A549 (cell line): ENCODE measurements around the gene KLHL29.

Experiments
- BHLHE40 ChIP-seq: IDR thresholded peaks from 2 replicates; pipeline ENCODE4 v1.6.1; 2012; ENCODE audit warnings: low read depth, low read length, inconsistent platforms
- CEBPB ChIP-seq, 2 experiments: fragments of >200 bp in 1 of 2; sonication (Bioruptor Twin) in 1 of 2; formaldehyde crosslinking in 1 of 2; IDR thresholded peaks; 2 replicates each; pipeline ENCODE4 v1.6.1; 2012 to 2016
- EHMT2 ChIP-seq: fragments of 200-600 bp; sonication (generic); IDR thresholded peaks from 2 replicates; pipeline ENCODE4 v1.6.1; 2016; ENCODE audit warnings: antibody characterized with exemption, low read depth, mild to moderate bottlenecking, moderate library complexity
- ESRRA ChIP-seq: fragments of 150-350 bp; IDR thresholded peaks from 2 replicates; pipeline ENCODE4 v1.6.1; 2014; ENCODE audit warnings: mild to moderate bottlenecking, low read length, borderline replicate concordance
- JUNB ChIP-seq: fragments of >200 bp; sonication (Bioruptor Twin); formaldehyde crosslinking; IDR thresholded peaks from 2 replicates; pipeline ENCODE4 v1.6.1; 2016
- KDM5A ChIP-seq: fragments of 200-600 bp; sonication (generic); IDR thresholded peaks from 2 replicates; pipeline ENCODE4 v1.6.1; 2016; ENCODE audit warnings: antibody characterized with exemption, mild to moderate bottlenecking
- MAFK ChIP-seq: fragments of 450-650 bp; IDR thresholded peaks from 2 replicates; pipeline ENCODE4 v1.6.1; 2014; ENCODE audit not compliant: partially characterized antibody
- MYC ChIP-seq: IDR thresholded peaks from 2 replicates; pipeline ENCODE4 v1.6.1; 2012; ENCODE audit warnings: mild to moderate bottlenecking, inconsistent platforms, low read length, improper control_type of control experiment, borderline replicate concordance
- POLR2A ChIP-seq: IDR thresholded peaks from 2 replicates; pipeline ENCODE4 v1.6.1; 2012; ENCODE audit warnings: mild to moderate bottlenecking, low read length
- RFX5 ChIP-seq: fragments of 450-650 bp; IDR thresholded peaks from 2 replicates; pipeline ENCODE4 v1.7.1; 2014; ENCODE audit warnings: antibody characterized with exemption, mild to moderate bottlenecking, moderate library complexity
- RNF2 ChIP-seq: fragments of 200-600 bp; sonication (generic); IDR thresholded peaks from 2 replicates; pipeline ENCODE4 v1.6.1; 2016; ENCODE audit warnings: low read depth, mild to moderate bottlenecking, antibody characterized with exemption, moderate library complexity, borderline replicate concordance
- TF ChIP-seq, protein P1 (sequence below): fragments of 450-650 bp; IDR thresholded peaks from 2 replicates; pipeline ENCODE4 v1.6.1; 2014; ENCODE audit warnings: antibody characterized with exemption
- TF ChIP-seq, protein P2 (sequence below): fragments of >200 bp; sonication (Bioruptor Twin); formaldehyde crosslinking; IDR thresholded peaks from 3 replicates; pipeline ENCODE4 v1.5.1; 2016
- TF ChIP-seq, protein P3 (sequence below): IDR thresholded peaks from 2 replicates; pipeline ENCODE4 v1.6.1; 2012

DNA sequence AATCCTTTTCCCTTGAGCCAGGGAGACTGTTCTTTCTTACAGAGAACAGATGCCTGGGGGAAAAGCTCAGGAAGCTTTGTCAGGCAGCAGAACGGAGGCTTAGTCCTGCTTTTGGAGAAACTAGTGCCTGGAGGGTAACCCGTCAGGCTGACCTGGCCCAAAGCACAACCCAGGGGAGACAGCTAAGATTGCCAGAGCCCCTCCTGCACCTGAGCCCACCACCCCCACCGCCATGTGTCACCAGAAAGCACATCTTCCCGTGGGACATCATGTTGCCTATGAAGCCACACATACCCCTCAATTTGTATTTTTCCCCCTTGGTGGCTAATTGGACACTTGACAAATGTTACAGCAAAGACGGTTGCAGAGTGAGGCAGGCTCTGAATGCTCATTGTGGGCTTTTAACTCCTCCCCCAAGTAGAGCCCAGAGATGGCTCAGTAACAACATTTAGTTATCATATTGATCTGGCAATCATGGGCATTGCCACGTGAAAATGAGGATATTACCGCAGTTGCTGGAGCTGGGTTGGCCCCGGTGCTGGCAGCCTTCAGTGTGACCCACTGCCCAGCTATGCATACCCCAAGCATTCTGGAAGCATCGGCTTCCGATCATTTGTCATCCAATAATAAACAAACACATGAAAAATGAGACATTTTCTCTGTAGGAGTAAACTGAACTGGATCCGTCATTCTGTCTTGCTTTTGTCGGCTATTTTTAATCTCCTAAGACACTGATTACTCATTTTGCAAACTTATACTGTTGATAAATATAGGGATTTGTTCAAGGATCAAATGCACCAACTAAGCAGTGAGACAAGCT is 312.5 kb downstream of the KLHL29 start:
- TF ChIP-seq, protein P1, sequence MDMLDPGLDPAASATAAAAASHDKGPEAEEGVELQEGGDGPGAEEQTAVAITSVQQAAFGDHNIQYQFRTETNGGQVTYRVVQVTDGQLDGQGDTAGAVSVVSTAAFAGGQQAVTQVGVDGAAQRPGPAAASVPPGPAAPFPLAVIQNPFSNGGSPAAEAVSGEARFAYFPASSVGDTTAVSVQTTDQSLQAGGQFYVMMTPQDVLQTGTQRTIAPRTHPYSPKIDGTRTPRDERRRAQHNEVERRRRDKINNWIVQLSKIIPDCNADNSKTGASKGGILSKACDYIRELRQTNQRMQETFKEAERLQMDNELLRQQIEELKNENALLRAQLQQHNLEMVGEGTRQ, result no peak
- TF ChIP-seq, protein P2, sequence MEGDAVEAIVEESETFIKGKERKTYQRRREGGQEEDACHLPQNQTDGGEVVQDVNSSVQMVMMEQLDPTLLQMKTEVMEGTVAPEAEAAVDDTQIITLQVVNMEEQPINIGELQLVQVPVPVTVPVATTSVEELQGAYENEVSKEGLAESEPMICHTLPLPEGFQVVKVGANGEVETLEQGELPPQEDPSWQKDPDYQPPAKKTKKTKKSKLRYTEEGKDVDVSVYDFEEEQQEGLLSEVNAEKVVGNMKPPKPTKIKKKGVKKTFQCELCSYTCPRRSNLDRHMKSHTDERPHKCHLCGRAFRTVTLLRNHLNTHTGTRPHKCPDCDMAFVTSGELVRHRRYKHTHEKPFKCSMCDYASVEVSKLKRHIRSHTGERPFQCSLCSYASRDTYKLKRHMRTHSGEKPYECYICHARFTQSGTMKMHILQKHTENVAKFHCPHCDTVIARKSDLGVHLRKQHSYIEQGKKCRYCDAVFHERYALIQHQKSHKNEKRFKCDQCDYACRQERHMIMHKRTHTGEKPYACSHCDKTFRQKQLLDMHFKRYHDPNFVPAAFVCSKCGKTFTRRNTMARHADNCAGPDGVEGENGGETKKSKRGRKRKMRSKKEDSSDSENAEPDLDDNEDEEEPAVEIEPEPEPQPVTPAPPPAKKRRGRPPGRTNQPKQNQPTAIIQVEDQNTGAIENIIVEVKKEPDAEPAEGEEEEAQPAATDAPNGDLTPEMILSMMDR, result no peak
- TF ChIP-seq EHMT2, result no peak
- no peak for TF ChIP-seq MYC
- no peak for TF ChIP-seq BHLHE40
- no peak for TF ChIP-seq RFX5
- TF ChIP-seq ESRRA, result no peak
- no peak for TF ChIP-seq RNF2
- TF ChIP-seq POLR2A, result no peak
- TF ChIP-seq KDM5A, result no peak
- no peak for TF ChIP-seq MAFK
- TF ChIP-seq JUNB, result no peak
- no peak for TF ChIP-seq CEBPB (IDR thresholded peaks at IDR 0.05)
- TF ChIP-seq, protein P3, sequence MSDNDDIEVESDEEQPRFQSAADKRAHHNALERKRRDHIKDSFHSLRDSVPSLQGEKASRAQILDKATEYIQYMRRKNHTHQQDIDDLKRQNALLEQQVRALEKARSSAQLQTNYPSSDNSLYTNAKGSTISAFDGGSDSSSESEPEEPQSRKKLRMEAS, result no peak
